HEK293 (cell line): ENCODE measurements around the gene FRZB.

Source experiments
- BCL11B ChIP-seq: fragments of 450-650 bp; formaldehyde crosslinking; IDR thresholded peaks from 2 replicates; pipeline ENCODE4 v1.5.1; 2016; ENCODE audit warnings: low read depth, missing biosample characterization, missing genetic modification characterization
- GFI1B ChIP-seq: fragments of 450-650 bp; formaldehyde crosslinking; IDR thresholded peaks from 2 replicates; pipeline ENCODE4 v1.5.1; 2016; ENCODE audit warnings: missing biosample characterization, missing genetic modification characterization
- TCF7L2 ChIP-seq: IDR thresholded peaks from 2 replicates; pipeline ENCODE4 v1.6.1; 2011; ENCODE audit warnings: low read depth, mild to moderate bottlenecking, inconsistent platforms, low read length, moderate library complexity, borderline replicate concordance
- ZBTB7A ChIP-seq: fragments of 450-650 bp; formaldehyde crosslinking; IDR thresholded peaks from 2 replicates; pipeline ENCODE4 v1.5.1; 2016; ENCODE audit warnings: low read depth, missing biosample characterization, missing genetic modification characterization
- ZNF112 ChIP-seq: fragments of 450-650 bp; formaldehyde crosslinking; IDR thresholded peaks from 2 replicates; pipeline ENCODE4 v1.5.0; 2017; ENCODE audit warnings: missing biosample characterization, missing genetic modification characterization
- ZNF138 ChIP-seq: fragments of 450-650 bp; formaldehyde crosslinking; IDR thresholded peaks from 2 replicates; pipeline ENCODE4 v1.5.1; 2016; ENCODE audit warnings: missing biosample characterization, missing genetic modification characterization, borderline replicate concordance
- ZNF23 ChIP-seq: fragments of 450-650 bp; formaldehyde crosslinking; IDR thresholded peaks from 2 replicates; pipeline ENCODE4 v1.5.1; 2016; ENCODE audit warnings: missing biosample characterization, missing genetic modification characterization, borderline replicate concordance
- ZNF529 ChIP-seq: fragments of 450-650 bp; formaldehyde crosslinking; IDR thresholded peaks from 2 replicates; pipeline ENCODE4 v1.5.1; 2017; ENCODE audit warnings: missing genetic modification characterization, missing biosample characterization; ENCODE audit not compliant: insufficient replicate concordance
- ZNF707 ChIP-seq: fragments of 450-650 bp; formaldehyde crosslinking; IDR thresholded peaks from 2 replicates; pipeline ENCODE4 v1.5.1; 2016; ENCODE audit warnings: missing biosample characterization, missing genetic modification characterization
- TF ChIP-seq, protein P1 (sequence below): fragments of 450-650 bp; formaldehyde crosslinking; IDR thresholded peaks from 2 replicates; pipeline ENCODE4 v1.5.1; 2016; ENCODE audit warnings: missing biosample characterization, missing genetic modification characterization

- no peak for TF ChIP-seq ZBTB7A (tag by site-specific recombination)
- TF ChIP-seq ZNF707 (tag by site-specific recombination) = no peak
- no peak for TF ChIP-seq TCF7L2
- TF ChIP-seq BCL11B (tag by site-specific recombination) = no peak
- TF ChIP-seq ZNF138 (tag by site-specific recombination) = no peak
- no peak for TF ChIP-seq GFI1B
- TF ChIP-seq, protein P1, sequence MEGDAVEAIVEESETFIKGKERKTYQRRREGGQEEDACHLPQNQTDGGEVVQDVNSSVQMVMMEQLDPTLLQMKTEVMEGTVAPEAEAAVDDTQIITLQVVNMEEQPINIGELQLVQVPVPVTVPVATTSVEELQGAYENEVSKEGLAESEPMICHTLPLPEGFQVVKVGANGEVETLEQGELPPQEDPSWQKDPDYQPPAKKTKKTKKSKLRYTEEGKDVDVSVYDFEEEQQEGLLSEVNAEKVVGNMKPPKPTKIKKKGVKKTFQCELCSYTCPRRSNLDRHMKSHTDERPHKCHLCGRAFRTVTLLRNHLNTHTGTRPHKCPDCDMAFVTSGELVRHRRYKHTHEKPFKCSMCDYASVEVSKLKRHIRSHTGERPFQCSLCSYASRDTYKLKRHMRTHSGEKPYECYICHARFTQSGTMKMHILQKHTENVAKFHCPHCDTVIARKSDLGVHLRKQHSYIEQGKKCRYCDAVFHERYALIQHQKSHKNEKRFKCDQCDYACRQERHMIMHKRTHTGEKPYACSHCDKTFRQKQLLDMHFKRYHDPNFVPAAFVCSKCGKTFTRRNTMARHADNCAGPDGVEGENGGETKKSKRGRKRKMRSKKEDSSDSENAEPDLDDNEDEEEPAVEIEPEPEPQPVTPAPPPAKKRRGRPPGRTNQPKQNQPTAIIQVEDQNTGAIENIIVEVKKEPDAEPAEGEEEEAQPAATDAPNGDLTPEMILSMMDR = no peak
- TF ChIP-seq ZNF23 = no peak
- no peak for TF ChIP-seq ZNF112 (tag by site-specific recombination)
- no peak for TF ChIP-seq ZNF529 (tag by site-specific recombination)
Measured at GRCh38 chr2:182831921-182832320, 34.5 kb downstream of the FRZB start.
